Measurements from ENCODE around the gene B3GNT2.

GRCh38 chr2:62149708-62150107, 46.2 kb upstream of the B3GNT2 start:
- TF ChIP-seq CTCF (IDR thresholded peaks at IDR 0.05) = no peak
- no peak for TF ChIP-seq POLR2A (IDR thresholded peaks at IDR 0.05)
